CD4-positive, alpha-beta T cell treated with Interleukin-21 for 1 hour (primary cell): ENCODE measurements around the gene OR1C1.
"Not testable (repeated sequence)": the region's sequence is repeated elsewhere in the genome, so short reads cannot be mapped to it uniquely, and the experiment has no call there.

Experiments used
- DNase-seq: peaks from one replicate; pipeline ENCODE4 v3.0.0-alpha.2; 2020

OR1C1 gene

GRCh38 chr1:247760456-247760855 lies at the start of gene OR1C1:
Gene OR1C1, minus strand, starts transcription at chr1:247760556. Its CDS starts 2,150 bp downstream, at chr1:247758406.
- no peak for DNase-seq

- no peak for DNase-seq
Observed at GRCh38 chr1:247797518-247797917, 37.2 kb upstream of the OR1C1 start.

- no peak for DNase-seq
Observed at GRCh38 chr1:247769603-247770002, 9.2 kb upstream of the OR1C1 start.

- not testable (repeated sequence) for DNase-seq
Observed at GRCh38 chr1:247754311-247754710, 6.0 kb downstream of the OR1C1 start.

- no peak for DNase-seq
Observed at GRCh38 chr1:247749870-247750269, 10.5 kb downstream of the OR1C1 start.

- no peak for DNase-seq
Observed at GRCh38 chr1:247748041-247748440, 12.3 kb downstream of the OR1C1 start, which contains the start of gene OR14A2. Gene OR14A2, minus strand, starts transcription at chr1:247748141.

GRCh38 chr1:247747616-247748015 lies 12.7 kb downstream of the OR1C1 start:
- no peak for DNase-seq

GRCh38 chr1:247746391-247746935 lies 13.9 kb downstream of the OR1C1 start:
- no peak for DNase-seq

GRCh38 chr1:247742215-247742760 lies 18.1 kb downstream of the OR1C1 start:
- DNase-seq: not testable (repeated sequence)

GRCh38 chr1:247741756-247742155 lies 18.6 kb downstream of the OR1C1 start:
- DNase-seq: no peak

- no peak for DNase-seq
Observed at GRCh38 chr1:247740721-247741120, 19.6 kb downstream of the OR1C1 start.

- DNase-seq: no peak
Observed at GRCh38 chr1:247738315-247738714, 22.0 kb downstream of the OR1C1 start, which contains the start of gene OR14K1. Gene OR14K1, plus strand, starts transcription at chr1:247738615. Its CDS starts 0 bp downstream, at chr1:247738615.

- DNase-seq: no peak
Observed at GRCh38 chr1:247721222-247721621, 39.1 kb downstream of the OR1C1 start.

- no peak for DNase-seq
Observed at GRCh38 chr1:247716546-247716945, 43.8 kb downstream of the OR1C1 start, which contains the start of gene OR6F1. Gene OR6F1, minus strand, starts transcription at chr1:247716646. Its CDS starts 3,891 bp downstream, at chr1:247712755.

- no peak for DNase-seq
Observed at GRCh38 chr1:247713753-247714152, 46.6 kb downstream of the OR1C1 start.

GRCh38 chr1:247710681-247711080 lies 49.7 kb downstream of the OR1C1 start:
- DNase-seq: not testable (repeated sequence)
